ENCODE data around the gene GCN1. TPM values are rescaled to one million over a fixed set of nuclear protein-coding genes. Genes with fewer than 3 reads are reported as not detected.

GCN1 gene
- total and polyA plus RNA-seq, 2 of the 8 experiments (the other 6 are each of a cell fraction or from before 2014, with no cell fraction given), result 61.4 to 133 TPM

DNA sequence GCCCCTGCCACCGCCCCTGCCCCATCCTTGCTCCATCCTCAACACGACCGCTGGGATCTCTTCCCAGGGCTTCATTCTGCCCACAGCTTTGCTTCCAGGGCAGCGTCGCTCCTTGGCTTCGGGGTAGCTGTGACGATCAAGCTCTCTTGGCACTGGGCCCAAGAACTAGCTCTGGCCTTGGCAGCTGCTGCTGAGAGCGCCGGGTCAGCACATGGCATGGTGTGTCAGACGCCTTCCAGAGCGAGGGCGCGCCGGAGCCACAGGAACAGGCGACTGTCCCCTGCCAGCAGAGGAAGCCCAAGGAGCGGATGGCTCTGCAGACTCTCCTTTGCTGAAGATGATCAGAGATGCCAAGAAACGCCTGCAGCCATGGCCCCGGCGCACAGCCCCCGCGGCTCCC, 93.9 kb downstream of the GCN1 start:
- no peak overlapping the region for H3K18ac ChIP-seq (ENCODE audit: extremely low read depth, low read length)
- H2BK12ac ChIP-seq (ENCODE audit: low read depth, low read length), result no peak overlapping the region; the same call in 1 of the 2 replicates
- no peak overlapping the region for H3K9ac ChIP-seq (replicated peaks in 1 of 4; ENCODE audit: extremely low read depth in 1 of 4, low read depth in 3 of 4, low read length in 3 of 4)
- WGBS, 2 experiments (ENCODE audit: extremely low coverage in 1 of 2, insufficient coverage in 1 of 2, insufficient read length in 1 of 2, insufficient replicate concordance in 2 of 2, low coverage in 1 of 2, low lambda C conversion rate in 2 of 2, missing lambda C conversion rate in 1 of 2), result 97% methylated on average over 21 of the region's 21 CpGs; no CpG with 5 or more reads in 1 of the 2 experiments
- no peaks in the 10 kb centered on the region for H3K23me2 ChIP-seq (ENCODE audit: low read depth, low read length)
- no peak overlapping the region; the same call in 1 of the 2 replicates for H2BK5ac ChIP-seq (ENCODE audit: low read depth, low read length)
- CTCF ChIA-PET (ENCODE audit: partially characterized antibody), result interaction anchor here (0.6 to 2.6 kb wide), 5 partner anchors 8 to 17 kb away, joined by 3 to 12 read pairs (median 3); partner anchors contain the start of gene RAB35
- H3K27ac ChIP-seq (ENCODE audit: low read depth, low read length), result no peak overlapping the region
- H3K23ac ChIP-seq (ENCODE audit: insufficient read length), result no peak overlapping the region
- H4K8ac ChIP-seq (ENCODE audit: extremely low read depth, insufficient read depth, low read length), result no peak overlapping the region; the same call in 1 of the 2 replicates
- POLR2A ChIA-PET (ENCODE audit: partially characterized antibody), result interaction anchor here (0.9 to 6.3 kb wide), 7 partner anchors 9 to 101 kb away, joined by 3 to 52 read pairs (median 5); partner anchors contain the start of genes RAB35 and RPLP0
- no peak overlapping the region for H3K56ac ChIP-seq (replicated peaks; ENCODE audit: insufficient read length, low read depth, low read length)
- no peak for FAIRE-seq
- peaks cover 0 to 37% of the 10 kb centered on the region in 2 experiments; a peak in 3 of 4 replicates for H3K79me2 ChIP-seq (ENCODE audit: control insufficient read depth in 1 of 2, insufficient read depth in 2 of 2, low read length in 2 of 2)
- no peak overlapping the region for H3K4me3 ChIP-seq (ENCODE audit: extremely low read depth in 1 of 4, insufficient read depth in 2 of 4, low read depth in 3 of 4, low read length in 4 of 4)
- no peak overlapping the region for H4K5ac ChIP-seq (ENCODE audit: insufficient read length, low read depth, low read length)
- H3K14ac ChIP-seq (ENCODE audit: insufficient read length), result no peak overlapping the region
- peaks cover 0 to 19% (median 10%) of the 10 kb centered on the region in 4 experiments; a peak in 6 of 8 replicates for H3K36me3 ChIP-seq (ENCODE audit: control insufficient read depth in 2 of 4, insufficient read depth in 4 of 4, low read length in 3 of 4)
- H3K4me1 ChIP-seq (replicated peaks in 1 of 4; ENCODE audit: control insufficient read depth in 3 of 4, insufficient read depth in 4 of 4, low read length in 3 of 4), result peaks cover 0 to 13% (median 6%) of the 10 kb centered on the region in 4 experiments; a peak in 5 of 7 replicates
- H2BK120ac ChIP-seq (replicated peaks; ENCODE audit: low read depth, low read length), result no peak overlapping the region
- H4K91ac ChIP-seq (replicated peaks; ENCODE audit: insufficient read length, low read length), result no peak overlapping the region
- no peak overlapping the region for H3K4ac ChIP-seq (replicated peaks; ENCODE audit: insufficient read length, low read depth, low read length)
- peaks cover 6 to 16% of the 10 kb centered on the region in 2 experiments for H4K20me1 ChIP-seq (replicated peaks in 1 of 2; ENCODE audit: control insufficient read depth in 1 of 2, insufficient read depth in 2 of 2, low read length in 2 of 2)
- H3K4me2 ChIP-seq (ENCODE audit: insufficient read depth in 1 of 2, low read depth in 2 of 2, low read length in 2 of 2), result no peak overlapping the region
- no peak overlapping the region for H2BK20ac ChIP-seq (ENCODE audit: low read length)
- H2AK5ac ChIP-seq (ENCODE audit: low read depth, low read length), result no peak overlapping the region
- no peaks in the 10 kb centered on the region for H3K9me3 ChIP-seq (ENCODE audit: insufficient read depth in 2 of 2, low read depth in 1 of 2, low read length in 1 of 2)
- H3K27me3 ChIP-seq (replicated peaks in 1 of 4; ENCODE audit: control insufficient read depth in 3 of 4, extremely low read depth in 1 of 4, insufficient read depth in 3 of 4, low read length in 3 of 4), result no peaks in the 10 kb centered on the region
- peaks cover 10% of the 10 kb centered on the region; the same call in 1 of the 2 replicates for H3K79me1 ChIP-seq (ENCODE audit: low read depth, low read length)
- no peak overlapping the region for H2AFZ ChIP-seq (ENCODE audit: low read length)
- no peak overlapping the region for H2BK15ac ChIP-seq (ENCODE audit: low read length)
- no peak for DNase-seq (ENCODE audit: low read depth in 1 of 2, low spot score in 2 of 2)
- TF ChIP-seq, protein P1, sequence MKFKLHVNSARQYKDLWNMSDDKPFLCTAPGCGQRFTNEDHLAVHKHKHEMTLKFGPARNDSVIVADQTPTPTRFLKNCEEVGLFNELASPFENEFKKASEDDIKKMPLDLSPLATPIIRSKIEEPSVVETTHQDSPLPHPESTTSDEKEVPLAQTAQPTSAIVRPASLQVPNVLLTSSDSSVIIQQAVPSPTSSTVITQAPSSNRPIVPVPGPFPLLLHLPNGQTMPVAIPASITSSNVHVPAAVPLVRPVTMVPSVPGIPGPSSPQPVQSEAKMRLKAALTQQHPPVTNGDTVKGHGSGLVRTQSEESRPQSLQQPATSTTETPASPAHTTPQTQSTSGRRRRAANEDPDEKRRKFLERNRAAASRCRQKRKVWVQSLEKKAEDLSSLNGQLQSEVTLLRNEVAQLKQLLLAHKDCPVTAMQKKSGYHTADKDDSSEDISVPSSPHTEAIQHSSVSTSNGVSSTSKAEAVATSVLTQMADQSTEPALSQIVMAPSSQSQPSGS (IDR thresholded peaks at IDR 0.05; ENCODE audit: low read length), result no peak
- TF ChIP-seq PHF8 (conservative IDR thresholded peaks at IDR 0.05; ENCODE audit: low read depth, low read length) (no peak), KDM1A (IDR thresholded peaks at IDR 0.05; ENCODE audit: borderline replicate concordance, low read length) (no peak), EP300 (IDR thresholded peaks at IDR 0.05; ENCODE audit: borderline replicate concordance in 1 of 2, low read depth in 2 of 2, low read length in 2 of 2) (no peak), ZNF274 (IDR thresholded peaks at IDR 0.05; ENCODE audit: borderline replicate concordance, extremely low read depth, low read length) (no peak), TAF7 (optimal IDR thresholded peaks at IDR 0.05; ENCODE audit: borderline replicate concordance, low read depth, low read length) (no peak), RFX5 (IDR thresholded peaks at IDR 0.05; ENCODE audit: borderline replicate concordance, low read depth, low read length) (no peak), CHD2 (IDR thresholded peaks at IDR 0.05; ENCODE audit: low read length) (no peak), CBX5 (IDR thresholded peaks at IDR 0.05; ENCODE audit: low read depth, low read length) (no peak)
- TF ChIP-seq, protein P2, sequence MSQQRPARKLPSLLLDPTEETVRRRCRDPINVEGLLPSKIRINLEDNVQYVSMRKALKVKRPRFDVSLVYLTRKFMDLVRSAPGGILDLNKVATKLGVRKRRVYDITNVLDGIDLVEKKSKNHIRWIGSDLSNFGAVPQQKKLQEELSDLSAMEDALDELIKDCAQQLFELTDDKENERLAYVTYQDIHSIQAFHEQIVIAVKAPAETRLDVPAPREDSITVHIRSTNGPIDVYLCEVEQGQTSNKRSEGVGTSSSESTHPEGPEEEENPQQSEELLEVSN (IDR thresholded peaks at IDR 0.05), result no peak

All from H1 (cell line).